Glutamatergic neuron (in vitro differentiated cells): ENCODE measurements around the gene CDH4. TPM values are rescaled to one million over a fixed set of nuclear protein-coding genes. Genes with fewer than 3 reads are reported as not detected.

Source experiments
- DNase-seq: peaks from one replicate; pipeline ENCODE4 v3.0.0; 2022
- H3K27ac Mint-ChIP-seq: one replicate; pipeline ENCODE4 v1.8.0; 2020; ENCODE audit warnings: mild to moderate bottlenecking, mixed read lengths, inconsistent platforms; ENCODE audit not compliant: unreplicated experiment
- H3K27me3 Mint-ChIP-seq: one replicate; pipeline ENCODE4 v1.8.0; 2020; ENCODE audit warnings: mild to moderate bottlenecking, moderate library complexity, mixed read lengths, inconsistent platforms; ENCODE audit not compliant: unreplicated experiment
- H3K36me3 Mint-ChIP-seq: one replicate; pipeline ENCODE4 v1.8.0; 2020; ENCODE audit warnings: mild to moderate bottlenecking, mixed read lengths, inconsistent platforms; ENCODE audit not compliant: unreplicated experiment
- H3K4me1 Mint-ChIP-seq: one replicate; pipeline ENCODE4 v1.8.0; 2020; ENCODE audit warnings: mild to moderate bottlenecking, low read depth, mixed read lengths, inconsistent platforms; ENCODE audit not compliant: unreplicated experiment
- H3K4me3 Mint-ChIP-seq: one replicate; pipeline ENCODE4 v1.8.0; 2020; ENCODE audit warnings: mild to moderate bottlenecking, mixed read lengths, inconsistent platforms; ENCODE audit not compliant: unreplicated experiment
- H3K9me3 Mint-ChIP-seq: one replicate; pipeline ENCODE4 v1.8.0; 2020; ENCODE audit warnings: mild to moderate bottlenecking, moderate library complexity, mixed read lengths, inconsistent platforms; ENCODE audit not compliant: unreplicated experiment
- total RNA-seq: library from RNA; stranded (reverse); fragmentation: NEBNext Ultra II Directional; extraction: Animal tissue kit (Norgen Biotek cat#: 25700); gene quantifications from one replicate; pipeline ENCODE4 v1.2.1, GENCODE V29; 2021; ENCODE audit not compliant: unreplicated experiment
- TF ChIP-seq, protein P1 (sequence below): fragments of 200-600 bp; sonication (generic); IDR thresholded peaks from one replicate; pipeline ENCODE4 v1.5.0; 2021; ENCODE audit not compliant: partially characterized antibody, unreplicated experiment

The CDH4 gene
- total RNA-seq, 1 donor from 2014 or later = 1.2 TPM

- TF ChIP-seq, protein P1, sequence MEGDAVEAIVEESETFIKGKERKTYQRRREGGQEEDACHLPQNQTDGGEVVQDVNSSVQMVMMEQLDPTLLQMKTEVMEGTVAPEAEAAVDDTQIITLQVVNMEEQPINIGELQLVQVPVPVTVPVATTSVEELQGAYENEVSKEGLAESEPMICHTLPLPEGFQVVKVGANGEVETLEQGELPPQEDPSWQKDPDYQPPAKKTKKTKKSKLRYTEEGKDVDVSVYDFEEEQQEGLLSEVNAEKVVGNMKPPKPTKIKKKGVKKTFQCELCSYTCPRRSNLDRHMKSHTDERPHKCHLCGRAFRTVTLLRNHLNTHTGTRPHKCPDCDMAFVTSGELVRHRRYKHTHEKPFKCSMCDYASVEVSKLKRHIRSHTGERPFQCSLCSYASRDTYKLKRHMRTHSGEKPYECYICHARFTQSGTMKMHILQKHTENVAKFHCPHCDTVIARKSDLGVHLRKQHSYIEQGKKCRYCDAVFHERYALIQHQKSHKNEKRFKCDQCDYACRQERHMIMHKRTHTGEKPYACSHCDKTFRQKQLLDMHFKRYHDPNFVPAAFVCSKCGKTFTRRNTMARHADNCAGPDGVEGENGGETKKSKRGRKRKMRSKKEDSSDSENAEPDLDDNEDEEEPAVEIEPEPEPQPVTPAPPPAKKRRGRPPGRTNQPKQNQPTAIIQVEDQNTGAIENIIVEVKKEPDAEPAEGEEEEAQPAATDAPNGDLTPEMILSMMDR = no peak
- H3K27ac Mint-ChIP-seq = no peak overlapping the region
- peaks cover 2% of the 10 kb centered on the region for H3K27me3 Mint-ChIP-seq
Observed at GRCh38 chr20:61445741-61446140, 193.7 kb downstream of the CDH4 start.

DNA sequence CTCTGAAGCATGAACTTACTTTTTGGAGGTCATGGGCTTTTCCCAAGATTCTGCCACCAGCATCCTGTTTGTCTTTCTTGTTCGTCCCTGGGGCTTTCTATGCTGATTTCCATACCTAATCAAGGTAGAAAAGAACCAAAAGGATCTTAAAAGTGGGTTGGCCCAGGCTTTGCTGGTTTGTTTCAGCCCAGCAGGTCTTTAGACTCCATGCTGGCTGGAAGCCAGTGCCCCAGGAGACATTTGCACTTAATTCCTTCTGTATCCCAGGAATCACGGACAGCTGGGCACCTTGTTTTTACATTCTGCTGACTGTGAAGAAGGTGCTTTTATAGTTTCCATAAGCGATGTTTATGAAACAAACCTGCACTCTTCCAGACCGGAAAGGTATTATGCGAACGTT, 195.9 kb downstream of the CDH4 start:
- peak overlapping the region; percentile 4 for H3K27ac Mint-ChIP-seq
- TF ChIP-seq, protein P1 = no peak
- peak overlapping the region; percentile 1 for H3K4me3 Mint-ChIP-seq
- peaks cover 18% of the 10 kb centered on the region for H3K4me1 Mint-ChIP-seq
- H3K27me3 Mint-ChIP-seq = no peaks in the 10 kb centered on the region
- peaks cover 3% of the 10 kb centered on the region for H3K9me3 Mint-ChIP-seq
- no peaks in the 10 kb centered on the region for H3K36me3 Mint-ChIP-seq
- DNase-seq = no peak

More at GRCh38 chr20:61445741-61446140, 193.7 kb downstream of the CDH4 start:
- H3K4me3 Mint-ChIP-seq = no peak overlapping the region
- H3K9me3 Mint-ChIP-seq = peaks cover 3% of the 10 kb centered on the region
- DNase-seq = no peak
- peaks cover 18% of the 10 kb centered on the region for H3K4me1 Mint-ChIP-seq
- no peaks in the 10 kb centered on the region for H3K36me3 Mint-ChIP-seq

DNA sequence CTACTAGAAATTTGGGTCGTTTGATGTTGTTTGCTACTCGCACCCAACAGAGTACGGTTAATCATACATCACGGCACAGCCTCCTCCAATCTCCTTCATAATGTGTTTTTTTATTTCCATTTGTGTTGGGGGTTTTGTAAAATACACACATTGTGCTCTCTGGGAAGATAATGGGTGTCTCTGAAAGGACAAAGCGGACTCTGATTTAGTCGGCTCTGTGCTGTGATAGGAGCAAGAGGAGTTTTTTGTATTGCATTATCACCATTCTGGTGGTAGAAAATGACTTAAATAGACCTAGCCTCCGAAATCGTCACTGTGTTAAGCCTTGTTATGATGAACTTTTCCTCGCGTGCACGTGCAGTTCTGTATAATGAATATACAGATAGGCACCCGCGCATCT, 196.3 kb downstream of the CDH4 start:
- peaks cover 3% of the 10 kb centered on the region for H3K9me3 Mint-ChIP-seq
- H3K27me3 Mint-ChIP-seq = no peaks in the 10 kb centered on the region
- H3K36me3 Mint-ChIP-seq = no peaks in the 10 kb centered on the region
- TF ChIP-seq, protein P1 = no peak
- H3K4me3 Mint-ChIP-seq = peak overlapping the region; percentile 60
- peak overlapping the region; percentile 5 for H3K27ac Mint-ChIP-seq
- DNase-seq = no peak
- peaks cover 18% of the 10 kb centered on the region for H3K4me1 Mint-ChIP-seq

DNA sequence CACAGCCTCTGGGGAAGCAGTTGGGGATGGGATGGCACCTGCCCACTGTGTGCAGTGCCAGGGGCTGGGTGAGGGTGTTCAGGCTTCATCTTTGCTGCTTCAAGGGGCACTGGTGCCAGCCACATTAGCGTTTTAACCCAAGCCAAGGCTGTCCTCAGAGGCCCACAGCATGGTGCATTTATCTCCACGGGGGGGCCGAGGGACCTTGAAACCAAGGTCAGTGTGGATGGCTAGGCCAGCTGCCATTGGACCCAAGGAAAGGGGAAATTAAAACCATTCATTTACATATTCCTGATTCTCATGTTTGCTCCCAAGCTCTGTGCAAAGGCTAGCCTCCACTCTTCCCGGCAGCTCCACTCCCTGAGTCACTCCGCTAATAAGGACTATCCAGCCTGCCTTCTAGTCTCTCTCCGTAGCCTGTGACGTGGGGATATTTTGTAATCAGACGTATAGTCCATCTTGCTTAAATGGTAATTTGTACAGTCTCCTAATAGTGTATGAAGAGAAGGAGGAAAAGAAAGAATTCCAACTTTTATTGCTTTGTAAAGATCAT, 197.1 kb downstream of the CDH4 start:
- DNase-seq = no peak
- H3K36me3 Mint-ChIP-seq = no peaks in the 10 kb centered on the region
- no peaks in the 10 kb centered on the region for H3K27me3 Mint-ChIP-seq
- TF ChIP-seq, protein P1 = no peak
- no peak overlapping the region for H3K4me3 Mint-ChIP-seq
- H3K9me3 Mint-ChIP-seq = peaks cover 3% of the 10 kb centered on the region
- H3K4me1 Mint-ChIP-seq = peaks cover 18% of the 10 kb centered on the region
- no peak overlapping the region for H3K27ac Mint-ChIP-seq

- Mint-ChIP-seq H3K36me3 (no peaks in the 10 kb centered on the region), H3K27ac (no peak overlapping the region), H3K27me3 (no peaks in the 10 kb centered on the region), H3K4me3 (no peak overlapping the region), H3K9me3 (peaks cover 3% of the 10 kb centered on the region), H3K4me1 (peaks cover 18% of the 10 kb centered on the region)
- TF ChIP-seq, protein P1 = no peak
- no peak for DNase-seq
Observed at GRCh38 chr20:61449916-61450315, 197.9 kb downstream of the CDH4 start.
